Measurements from ENCODE around the gene BRSK1.
A peak's percentile ranks its signal among the peaks of the same experiment; 100 is the strongest.

The BRSK1 gene

GRCh38 chr19:55302318-55302703, 18.5 kb downstream of the BRSK1 start:
- FAIRE-seq (no peak), DNase-seq (ENCODE audit: insufficient read length, low spot score) (no peak)

- no peak for FAIRE-seq
- DNase-seq (ENCODE audit: insufficient read length, low spot score): no peak
These were observed 19.7 kb downstream of the BRSK1 start for GRCh38 chr19:55303477-55303876.

GRCh38 chr19:55304279-55304978, 20.6 kb downstream of the BRSK1 start:
- no peak for FAIRE-seq
- peak; percentile 51 for DNase-seq (ENCODE audit: insufficient read length, low spot score)

- DNase-seq (ENCODE audit: insufficient read length, low spot score) (no peak), FAIRE-seq (no peak)
These were observed 21.2 kb downstream of the BRSK1 start for GRCh38 chr19:55304980-55305379.

GRCh38 chr19:55305491-55305890, 21.7 kb downstream of the BRSK1 start:
- FAIRE-seq (no peak), DNase-seq (ENCODE audit: insufficient read length, low spot score) (peak; percentile 48)

GRCh38 chr19:55305983-55306562, 22.3 kb downstream of the BRSK1 start:
- FAIRE-seq (no peak), DNase-seq (ENCODE audit: insufficient read length, low spot score) (no peak)

- no peak for FAIRE-seq
- DNase-seq (ENCODE audit: insufficient read length, low spot score): no peak
These were observed 22.9 kb downstream of the BRSK1 start for GRCh38 chr19:55306712-55307111.

- FAIRE-seq (no peak), DNase-seq (ENCODE audit: insufficient read length, low spot score) (no peak)
These were observed 24.5 kb downstream of the BRSK1 start for GRCh38 chr19:55308281-55308680.

GRCh38 chr19:55309448-55309847, 25.7 kb downstream of the BRSK1 start:
- FAIRE-seq: no peak
- DNase-seq (ENCODE audit: insufficient read length, low spot score): no peak

- no peak for FAIRE-seq
- DNase-seq (ENCODE audit: insufficient read length, low spot score): no peak
These were observed 26.7 kb downstream of the BRSK1 start for GRCh38 chr19:55310498-55310897.

GRCh38 chr19:55311397-55311796, 27.6 kb downstream of the BRSK1 start:
- DNase-seq (ENCODE audit: insufficient read length, low spot score) (no peak), FAIRE-seq (no peak)

- FAIRE-seq (no peak), DNase-seq (ENCODE audit: insufficient read length, low spot score) (no peak)
These were observed 28.0 kb downstream of the BRSK1 start for GRCh38 chr19:55311797-55312196.

GRCh38 chr19:55312621-55313512, 29.1 kb downstream of the BRSK1 start:
- DNase-seq (ENCODE audit: insufficient read length, low spot score) (no peak), FAIRE-seq (no peak)

GRCh38 chr19:55314396-55314795, 30.6 kb downstream of the BRSK1 start:
- no peak for FAIRE-seq

GRCh38 chr19:55315956-55316525, 32.2 kb downstream of the BRSK1 start:
- no peak for DNase-seq (ENCODE audit: insufficient read length, low spot score)
- FAIRE-seq: no peak

More at GRCh38 chr19:55314396-55314795, 30.6 kb downstream of the BRSK1 start:
- no peak for DNase-seq (ENCODE audit: insufficient read length, low spot score)

- FAIRE-seq (no peak), DNase-seq (ENCODE audit: insufficient read length, low spot score) (no peak)
These were observed 32.8 kb downstream of the BRSK1 start for GRCh38 chr19:55316646-55317045.

GRCh38 chr19:55319785-55320184, 36.0 kb downstream of the BRSK1 start:
- DNase-seq (ENCODE audit: insufficient read length, low spot score): no peak
- no peak for FAIRE-seq

- DNase-seq (ENCODE audit: insufficient read length, low spot score) (no peak), FAIRE-seq (no peak)
These were observed 37.1 kb downstream of the BRSK1 start for GRCh38 chr19:55320844-55321419.

GRCh38 chr19:55321466-55322137, 37.8 kb downstream of the BRSK1 start:
- DNase-seq (ENCODE audit: insufficient read length, low spot score) (no peak), FAIRE-seq (no peak)

GRCh38 chr19:55322204-55322885, 38.5 kb downstream of the BRSK1 start:
- DNase-seq (ENCODE audit: insufficient read length, low spot score) (no peak), FAIRE-seq (no peak)
